HG03354 (cell line): ENCODE measurements around the gene HARBI1.
A peak's percentile ranks its signal among the peaks of the same experiment; 100 is the strongest.

Experiments
- ATAC-seq: cut with Tn5 transposase; IDR thresholded peaks from one replicate; pipeline ENCODE4 v1.9.1; 2021; ENCODE audit warnings: mild to moderate bottlenecking; ENCODE audit not compliant: unreplicated experiment, poor library complexity, severe bottlenecking

Gene HARBI1

DNA sequence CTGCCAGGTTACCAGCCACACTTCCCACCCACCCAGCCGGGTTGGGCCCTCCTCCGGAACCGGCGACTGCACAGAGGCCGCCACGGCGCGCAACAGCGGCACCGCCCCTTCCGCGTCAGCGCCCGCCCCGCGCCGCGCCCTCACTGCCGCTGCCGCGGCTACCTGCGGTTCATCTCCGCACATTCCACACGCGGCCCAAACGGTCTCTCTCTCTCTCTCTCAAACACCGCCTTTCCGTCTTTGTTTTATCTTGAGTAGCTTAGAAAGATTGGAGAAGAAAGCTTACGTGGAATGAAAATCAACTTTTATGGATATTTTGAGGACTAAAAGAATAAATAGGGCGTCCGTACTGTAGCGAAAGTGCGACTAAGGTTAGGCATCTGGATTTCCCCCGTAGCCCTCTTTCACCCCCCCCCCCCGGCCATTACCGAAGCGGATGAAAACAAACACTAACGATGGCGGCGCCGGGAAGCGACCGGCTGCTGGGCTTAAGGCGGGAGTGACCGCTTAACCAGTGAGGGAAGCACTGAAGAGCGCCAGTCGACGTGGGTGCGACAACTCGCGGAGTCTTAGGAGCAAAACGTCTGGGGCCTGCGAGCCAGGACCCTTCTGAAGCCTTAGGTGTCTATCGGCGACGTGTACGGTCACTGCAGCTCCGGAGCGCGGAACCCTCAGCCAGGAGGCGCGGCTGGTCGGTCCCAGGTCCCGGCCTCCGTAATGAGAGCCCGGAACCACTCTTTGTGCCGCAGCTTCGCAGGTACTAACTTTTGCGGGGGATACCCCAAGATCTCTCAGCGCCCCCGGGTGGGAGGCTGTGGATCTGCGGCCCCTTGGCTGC lies at the start of gene HARBI1, which contains the start of gene ATG13:
Gene HARBI1, minus strand, starts transcription at position 94 of the 838 bp plus-strand sequence. CDS start 990 bp downstream, outside the sequence.
Gene ATG13, plus strand, starts transcription at position 420 of the 838 bp plus-strand sequence. CDS start 26,739 bp downstream, outside the sequence.
- peak; percentile 93 for ATAC-seq

DNA sequence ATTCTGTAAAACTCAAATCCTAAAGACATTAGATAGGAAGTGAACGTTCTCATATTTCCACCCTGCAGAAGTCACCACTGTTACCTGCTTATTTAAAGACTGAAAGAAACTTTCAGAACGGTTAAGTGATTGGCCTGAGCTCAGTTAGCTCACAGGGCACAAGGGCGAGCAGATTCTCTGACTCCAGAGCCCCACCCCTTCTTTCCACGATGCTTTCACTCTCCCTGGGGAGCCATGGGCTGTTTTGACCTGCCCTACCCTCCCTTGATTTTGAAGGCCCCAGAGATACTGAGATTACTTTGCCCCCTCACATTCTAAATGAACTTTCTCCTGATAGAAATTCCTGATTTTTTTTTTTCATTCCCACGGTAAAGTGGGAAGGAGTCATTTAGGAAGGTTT lies 49.5 kb upstream of the HARBI1 start:
- no peak for ATAC-seq

DNA sequence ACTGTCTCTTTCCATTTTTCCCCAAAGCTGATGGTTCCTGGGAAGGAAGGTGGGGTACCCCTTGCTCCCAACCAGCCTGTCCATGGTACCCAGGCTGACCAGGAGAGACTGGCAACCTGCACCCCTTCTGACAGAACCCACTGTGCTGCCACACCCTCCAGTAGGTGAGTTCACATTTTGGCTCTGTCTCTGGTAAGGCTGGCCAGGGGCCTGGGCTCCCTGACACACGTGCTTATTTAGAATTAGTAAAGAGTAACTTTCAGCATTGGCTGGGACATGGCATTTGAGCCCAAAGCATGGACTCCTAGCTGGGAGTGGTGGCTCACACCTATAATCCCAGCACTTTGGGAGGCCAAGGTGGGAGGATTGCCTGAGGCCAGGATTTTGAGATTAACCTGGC lies 48.3 kb upstream of the HARBI1 start:
- ATAC-seq, result no peak

GRCh38 chr11:46664612-46665011 lies 47.6 kb upstream of the HARBI1 start:
- ATAC-seq, result no peak

DNA sequence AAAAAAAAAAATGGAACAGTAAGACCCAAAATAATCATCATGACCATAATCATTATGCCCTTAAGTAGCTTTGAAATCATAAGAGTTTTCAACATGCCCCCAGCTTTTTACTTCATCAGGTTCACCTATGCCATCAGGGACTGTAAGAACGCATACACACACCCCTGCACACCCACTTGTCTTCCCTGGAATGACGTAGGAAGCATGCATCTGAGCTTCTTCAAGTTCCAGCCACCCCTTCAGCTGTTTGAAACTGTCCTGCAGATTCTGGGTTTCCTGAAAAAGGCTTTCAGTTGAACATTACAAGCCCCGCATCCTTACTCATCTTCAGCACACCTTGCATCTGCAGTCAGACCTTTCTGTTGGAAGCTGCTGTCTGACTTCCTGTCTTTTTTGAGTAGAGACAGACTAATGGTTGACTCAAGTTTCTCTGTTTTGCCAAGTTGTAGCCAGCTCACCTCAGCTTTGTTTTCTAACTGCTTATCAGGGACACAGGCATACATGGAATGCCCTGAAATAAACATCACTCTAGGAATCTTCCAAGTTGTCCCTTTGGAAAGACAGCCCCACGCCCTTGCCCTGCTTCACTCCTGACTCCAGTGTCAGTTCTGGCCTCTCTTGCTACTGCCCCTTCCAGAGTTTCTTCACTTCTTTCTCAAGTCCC lies 46.4 kb upstream of the HARBI1 start:
- no peak for ATAC-seq

- no peak for ATAC-seq
Observed at GRCh38 chr11:46662366-46662765, 45.3 kb upstream of the HARBI1 start.

DNA sequence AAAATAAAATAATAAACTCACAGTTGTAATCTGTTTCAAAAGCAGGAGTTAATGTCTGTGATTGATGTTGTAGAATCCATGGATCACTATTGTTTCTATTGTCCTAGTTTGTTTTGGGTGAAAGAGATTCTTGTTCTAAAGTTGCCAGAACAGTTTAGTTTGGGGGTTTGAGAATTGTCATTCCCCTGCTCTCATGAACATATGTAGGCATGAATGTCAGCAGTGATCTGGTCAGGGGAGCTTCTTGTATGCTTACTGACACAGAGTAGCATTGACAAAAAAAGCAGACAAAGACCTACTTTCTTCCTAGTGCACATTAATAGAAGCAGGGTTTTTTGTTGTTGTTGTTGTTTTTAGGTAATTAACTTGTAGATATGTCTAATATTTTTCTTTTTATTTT lies 44.8 kb upstream of the HARBI1 start:
- no peak for ATAC-seq

- ATAC-seq, result no peak
Observed at GRCh38 chr11:46659908-46660307, 42.9 kb upstream of the HARBI1 start.

GRCh38 chr11:46658259-46658658 lies 41.2 kb upstream of the HARBI1 start:
- no peak for ATAC-seq

DNA sequence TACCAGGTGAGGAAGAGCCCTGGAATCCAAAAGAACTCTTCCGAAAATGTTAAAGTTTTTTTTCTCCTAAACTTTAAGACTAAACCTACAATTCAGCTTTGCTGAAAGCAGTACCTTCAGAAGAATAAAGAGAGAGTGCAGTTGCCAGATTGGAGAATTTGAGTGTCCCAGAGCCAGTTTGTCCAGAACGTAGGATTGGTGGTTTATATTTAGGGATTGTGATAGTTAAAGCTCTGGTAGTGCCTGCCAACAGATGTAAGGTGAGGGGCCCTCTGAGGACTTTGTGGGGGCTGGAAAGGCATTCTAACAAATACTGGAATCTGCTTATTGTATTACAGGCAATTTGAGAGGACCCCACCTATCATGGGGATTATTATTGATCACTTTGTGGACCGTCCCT lies 40.2 kb upstream of the HARBI1 start:
- ATAC-seq, result no peak

DNA sequence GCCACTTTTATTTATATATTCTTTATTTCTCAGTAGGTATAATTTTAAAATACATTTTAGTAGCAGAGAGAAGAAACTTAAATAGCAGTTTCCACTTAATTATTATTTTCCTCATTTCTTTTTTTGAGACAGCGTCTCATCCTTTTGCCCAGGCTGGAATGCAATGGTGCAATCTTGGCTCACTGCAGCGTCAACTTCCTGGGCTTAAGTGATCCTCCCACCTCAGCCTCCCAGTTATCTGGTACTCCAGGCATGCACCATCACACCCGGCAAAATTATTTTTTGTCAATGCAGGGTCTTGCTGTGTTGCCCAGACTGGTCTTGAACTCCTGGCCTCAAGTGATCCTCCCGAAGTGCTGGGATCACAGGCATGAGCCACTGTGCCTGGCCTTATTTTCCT lies 38.6 kb upstream of the HARBI1 start:
- ATAC-seq, result no peak

DNA sequence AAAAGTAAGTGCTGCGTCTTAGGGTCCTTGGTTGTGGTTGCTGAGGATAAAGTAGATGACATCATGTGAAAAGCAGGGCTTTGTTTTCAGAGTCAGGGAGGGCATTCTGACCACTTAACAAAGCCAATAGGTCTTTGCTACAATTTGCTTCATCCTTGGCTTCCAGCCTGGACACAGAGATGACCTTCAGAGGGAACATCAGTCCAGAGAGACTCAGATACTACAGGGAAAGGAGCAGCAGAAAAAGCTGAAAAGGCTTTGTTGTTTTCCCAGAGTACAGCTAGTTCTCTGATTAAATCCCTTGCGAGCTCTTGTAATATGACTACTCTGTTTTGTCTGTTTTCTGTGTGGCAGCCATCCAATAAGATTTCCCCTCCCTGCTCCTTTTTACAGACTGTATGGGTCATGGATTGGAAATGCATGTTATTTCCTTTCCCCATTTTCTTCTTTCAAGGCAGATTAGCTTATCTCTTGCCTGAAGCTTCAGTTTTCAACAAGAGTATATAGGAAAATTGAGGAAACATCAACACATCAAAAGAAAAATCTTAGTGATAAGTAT lies 32.2 kb upstream of the HARBI1 start:
- ATAC-seq, result no peak

- no peak for ATAC-seq
Observed at GRCh38 chr11:46643986-46644385, 27.0 kb upstream of the HARBI1 start.

DNA sequence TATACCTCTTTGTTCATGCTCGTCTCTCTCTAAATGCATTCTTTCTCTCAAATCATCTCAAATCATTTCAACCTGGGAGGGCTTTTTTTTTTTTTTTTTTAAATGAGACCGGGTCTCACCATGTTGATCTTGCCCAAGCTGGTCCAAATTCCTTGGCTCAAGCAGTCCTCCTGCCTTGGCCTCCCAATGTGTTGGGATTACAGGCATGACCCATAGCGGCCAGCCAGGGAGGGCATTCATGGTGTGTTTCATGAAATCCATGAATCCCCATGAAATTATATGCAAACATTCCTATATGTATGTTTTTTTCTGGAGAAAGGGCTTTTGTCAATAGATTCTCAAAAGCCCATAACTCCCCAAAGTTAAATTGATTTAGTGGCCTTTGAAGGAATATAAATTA lies 26.5 kb upstream of the HARBI1 start:
- no peak for ATAC-seq

DNA sequence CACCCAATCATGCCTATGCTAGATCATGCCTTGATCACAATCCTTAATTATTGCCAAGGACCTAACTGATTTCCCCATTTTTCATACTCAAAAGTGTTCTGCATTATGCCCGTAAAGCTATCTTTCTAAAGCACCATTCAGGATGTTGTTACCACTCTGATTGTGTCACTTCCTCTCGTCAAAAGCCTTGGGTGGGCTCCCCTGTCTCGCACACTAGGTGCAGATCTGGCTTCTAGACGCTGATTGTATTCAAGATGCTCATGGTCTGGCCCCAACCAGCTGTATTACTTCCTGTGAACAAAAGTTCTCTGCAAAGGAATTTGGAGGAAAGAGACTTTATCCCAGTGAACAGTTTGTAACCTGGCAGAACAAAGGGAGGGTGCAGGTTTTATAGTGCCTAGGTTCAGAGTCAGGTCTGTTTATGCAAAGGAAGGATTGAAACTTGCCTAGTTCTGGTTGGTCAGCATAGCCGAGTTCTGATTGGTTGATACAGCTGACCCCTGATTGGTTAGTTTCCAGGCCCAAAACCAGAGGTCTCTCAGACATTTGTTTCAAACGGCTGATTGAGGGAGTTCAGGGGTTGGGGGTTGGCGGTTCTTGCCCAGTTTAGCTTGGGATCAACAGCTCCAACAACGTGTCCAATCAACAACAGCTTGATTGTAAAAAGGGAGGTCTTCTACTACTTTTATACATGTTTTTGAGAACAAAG lies 25.8 kb upstream of the HARBI1 start:
- ATAC-seq, result no peak

DNA sequence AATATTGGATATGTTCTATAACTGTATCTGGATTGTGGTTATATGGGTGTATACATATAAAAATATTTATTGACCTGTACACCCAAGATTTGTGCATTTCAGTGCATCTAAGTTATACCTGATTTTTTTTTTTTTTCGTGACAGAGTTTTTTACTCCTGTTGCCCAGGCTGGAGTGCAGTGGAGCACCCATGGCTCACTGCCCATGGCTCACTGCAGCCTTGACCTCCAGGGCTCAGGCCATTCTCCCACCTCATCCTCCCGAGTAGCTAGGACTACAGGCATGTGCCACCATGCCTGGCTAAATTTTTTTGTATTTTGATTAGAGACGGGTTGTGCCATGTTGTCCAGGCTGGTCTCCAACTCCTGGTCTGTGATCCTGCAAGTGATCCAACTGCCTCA lies 24.6 kb upstream of the HARBI1 start:
- ATAC-seq, result no peak

DNA sequence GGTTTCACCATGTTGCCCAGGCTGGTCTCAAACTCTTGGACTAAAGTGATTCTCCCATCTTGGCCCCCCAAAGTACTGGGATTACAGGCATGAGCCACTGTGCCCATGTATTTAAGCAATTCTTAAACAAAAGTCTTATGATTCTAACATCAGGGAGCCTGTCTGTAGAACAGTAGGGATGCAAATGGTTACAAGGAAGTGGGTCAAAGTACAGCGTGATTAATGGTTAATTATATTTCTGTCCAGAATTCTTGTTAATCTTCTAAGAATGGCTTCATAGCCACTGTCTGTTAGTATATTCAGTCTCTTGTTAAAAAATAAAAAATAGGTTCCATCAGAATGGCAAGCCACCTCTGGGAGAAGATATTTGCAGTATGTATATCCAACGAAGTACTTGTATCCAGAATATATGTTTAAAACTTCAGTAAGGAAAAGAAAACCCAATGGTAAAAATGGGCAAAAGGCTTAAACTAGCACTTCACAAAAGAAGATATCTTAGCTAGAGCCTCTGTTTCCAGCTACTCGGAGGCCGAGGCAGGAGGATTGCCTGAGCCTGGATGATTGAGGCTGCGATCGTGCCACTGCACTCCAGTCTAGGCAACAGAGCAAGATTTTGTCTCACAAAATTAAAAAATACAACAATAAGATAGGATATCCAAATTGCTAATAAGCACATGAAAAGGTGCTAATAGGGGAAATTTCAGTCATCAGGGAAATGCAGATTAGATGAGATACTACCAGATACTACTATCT lies 23.2 kb upstream of the HARBI1 start:
- no peak for ATAC-seq

DNA sequence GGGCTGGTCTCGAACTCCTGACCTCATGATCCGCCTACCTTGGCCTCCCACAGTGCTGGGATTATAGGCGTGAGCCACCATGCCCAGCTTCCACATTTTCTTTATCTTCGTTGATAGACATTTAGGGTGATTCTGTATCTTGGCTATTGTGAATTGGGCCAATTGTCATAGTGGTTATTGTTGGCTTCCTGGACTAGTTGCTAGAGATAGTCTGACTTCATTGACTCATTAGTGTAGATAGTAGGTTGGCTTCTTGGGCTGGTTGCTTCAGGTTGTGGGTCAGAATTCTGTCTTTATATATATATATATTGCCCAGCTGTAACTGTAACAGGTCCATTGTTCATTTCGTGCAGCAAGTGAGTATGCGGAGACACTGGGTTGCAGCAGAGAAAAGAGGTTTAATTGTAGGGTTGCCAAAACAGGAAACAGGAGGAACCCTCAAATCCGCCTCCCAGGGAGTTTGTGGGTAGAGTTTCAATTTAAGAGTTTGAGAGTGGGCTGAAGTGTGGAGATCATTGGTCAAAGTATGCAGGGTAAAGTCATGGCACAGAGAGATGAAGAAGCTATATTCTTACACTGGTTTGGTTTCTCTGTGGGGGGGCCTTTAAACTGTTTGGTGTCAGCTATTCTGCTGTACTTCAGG lies 22.3 kb upstream of the HARBI1 start:
- ATAC-seq, result no peak

GRCh38 chr11:46637546-46637945 lies 20.5 kb upstream of the HARBI1 start:
- ATAC-seq, result no peak
